ENCODE measurements around the gene FAHD1. TPM values are rescaled to one million over a fixed set of nuclear protein-coding genes. Genes with fewer than 3 reads are reported as not detected.
A peak's percentile ranks its signal among the peaks of the same experiment; 100 is the strongest.

Gene FAHD1
- total and polyA plus RNA-seq, 2 donors from 2014 or later, result 36.4 to 108 TPM

GRCh38 chr16:1861730-1862129, 34.7 kb downstream of the FAHD1 start:
- FAIRE-seq, result no peak
- Histone ChIP-seq H3K4me3 (ENCODE audit: low read length in 3 of 3) (no peak overlapping the region), H3K9ac (ENCODE audit: low read length in 3 of 3) (no peak overlapping the region), H3K9me3 (ENCODE audit: control insufficient read depth in 2 of 3, insufficient read depth in 1 of 3, low read length in 3 of 3) (no peaks in the 10 kb centered on the region), H3K36me3 (ENCODE audit: control insufficient read depth in 2 of 3, insufficient read depth in 3 of 3, low read length in 3 of 3) (no peaks in the 10 kb centered on the region), H3K27ac (ENCODE audit: low read depth in 2 of 2, low read length in 2 of 2) (no peak overlapping the region), H3K4me1 (ENCODE audit: control insufficient read depth in 2 of 3, insufficient read depth in 2 of 3, low read depth in 1 of 3, low read length in 3 of 3) (peaks cover 0 to 4% (median 0%) of the 10 kb centered on the region in 3 donors), H3K27me3 (ENCODE audit: control insufficient read depth, insufficient read depth, low read length) (peaks cover 4% of the 10 kb centered on the region)
- TF ChIP-seq CTCF (IDR thresholded peaks at IDR 0.05; ENCODE audit: borderline replicate concordance, extremely low read depth, insufficient read depth), result no peak
- intact Hi-C loops (cut with DNase I), result no loop called here
- DNase-seq, result no peak

DNA sequence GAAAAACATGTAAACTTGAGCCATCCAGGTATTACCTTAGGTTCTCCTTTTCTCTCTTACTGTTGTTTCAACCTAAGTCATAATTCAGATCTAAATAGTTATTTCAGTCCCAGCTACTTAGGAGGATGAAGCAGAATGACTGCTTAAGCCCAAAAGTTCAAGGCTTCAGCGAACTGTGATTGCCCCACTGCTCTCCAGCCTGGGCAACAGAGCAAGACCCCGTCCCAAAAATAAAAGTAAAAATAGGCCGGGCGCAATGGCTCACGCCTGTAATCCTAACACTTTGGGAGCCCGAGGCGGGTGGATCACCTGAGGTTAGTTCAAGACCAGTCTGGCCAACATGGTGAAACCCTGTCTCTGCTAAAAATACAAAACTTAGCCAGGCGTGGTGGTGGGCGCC, 35.4 kb downstream of the FAHD1 start:
- no peak overlapping the region for H3K27ac ChIP-seq (ENCODE audit: low read depth in 2 of 2, low read length in 2 of 2)
- peaks cover 4% of the 10 kb centered on the region for H3K27me3 ChIP-seq (ENCODE audit: control insufficient read depth, insufficient read depth, low read length)
- peaks cover 0 to 4% (median 0%) of the 10 kb centered on the region in 3 donors for H3K4me1 ChIP-seq (ENCODE audit: control insufficient read depth in 2 of 3, insufficient read depth in 2 of 3, low read depth in 1 of 3, low read length in 3 of 3)
- no peaks in the 10 kb centered on the region for H3K9me3 ChIP-seq (ENCODE audit: control insufficient read depth in 2 of 3, insufficient read depth in 1 of 3, low read length in 3 of 3)
- intact Hi-C loops (cut with DNase I), result no loop called here
- TF ChIP-seq CTCF (IDR thresholded peaks at IDR 0.05; ENCODE audit: borderline replicate concordance, extremely low read depth, insufficient read depth), result no peak
- DNase-seq, result no peak
- H3K36me3 ChIP-seq (ENCODE audit: control insufficient read depth in 2 of 3, insufficient read depth in 3 of 3, low read length in 3 of 3), result no peaks in the 10 kb centered on the region
- H3K9ac ChIP-seq (ENCODE audit: low read length in 3 of 3), result no peak overlapping the region
- FAIRE-seq, result no peak
- no peak overlapping the region for H3K4me3 ChIP-seq (ENCODE audit: low read length in 3 of 3)

DNA sequence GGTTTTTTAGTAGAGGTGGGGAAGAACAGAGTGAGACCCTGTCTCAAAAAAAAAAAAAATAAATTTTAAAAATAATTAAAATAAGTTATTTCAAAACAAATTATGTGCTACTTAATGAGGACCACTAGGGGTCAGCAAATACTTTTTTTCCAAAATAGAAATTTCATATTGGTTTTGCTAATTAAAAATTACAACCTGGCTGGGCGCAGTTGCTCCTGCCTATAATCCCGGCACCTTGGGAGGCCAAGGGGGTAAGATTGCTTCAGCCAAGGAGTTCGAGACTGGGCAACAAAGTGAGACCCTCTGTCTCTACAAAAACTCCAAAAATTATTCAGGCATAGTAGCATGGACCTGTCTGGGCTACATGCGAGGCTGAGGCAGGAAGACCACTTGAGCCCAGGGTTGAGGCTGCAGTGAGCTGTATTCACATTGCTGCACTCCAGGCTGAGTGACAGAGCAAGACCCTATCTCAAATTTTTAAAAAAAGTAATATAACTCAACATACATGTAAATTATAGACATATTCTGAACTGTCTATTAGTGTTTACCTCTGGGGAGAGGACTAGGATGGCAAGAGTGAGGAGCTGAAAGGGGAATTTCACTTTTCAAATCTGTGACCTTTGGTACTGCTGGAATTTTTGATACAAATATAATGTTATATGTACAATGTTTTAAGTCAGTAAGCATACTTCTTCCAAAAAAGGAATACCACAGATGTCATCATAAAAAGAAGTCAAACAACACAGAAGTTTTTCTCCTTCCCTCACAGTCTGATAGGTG, 36.9 kb downstream of the FAHD1 start:
- Histone ChIP-seq H3K27ac (ENCODE audit: low read depth in 2 of 2, low read length in 2 of 2) (no peak overlapping the region), H3K9me3 (ENCODE audit: control insufficient read depth in 2 of 3, insufficient read depth in 1 of 3, low read length in 3 of 3) (no peaks in the 10 kb centered on the region), H3K36me3 (ENCODE audit: control insufficient read depth in 2 of 3, insufficient read depth in 3 of 3, low read length in 3 of 3) (no peaks in the 10 kb centered on the region), H3K4me1 (ENCODE audit: control insufficient read depth in 2 of 3, insufficient read depth in 2 of 3, low read depth in 1 of 3, low read length in 3 of 3) (no peaks in the 10 kb centered on the region), H3K9ac (ENCODE audit: low read length in 3 of 3) (no peak overlapping the region), H3K4me3 (ENCODE audit: low read length in 3 of 3) (no peak overlapping the region), H3K27me3 (ENCODE audit: control insufficient read depth, insufficient read depth, low read length) (peaks cover 4% of the 10 kb centered on the region)
- FAIRE-seq, result no peak
- peak in 3 of 5 donors; percentile 26 to 57 (median 47) for DNase-seq
- peak; percentile 37 for TF ChIP-seq CTCF (IDR thresholded peaks at IDR 0.05; ENCODE audit: borderline replicate concordance, extremely low read depth, insufficient read depth)
- intact Hi-C loops (cut with DNase I), result no loop called here

Measured in kidney (tissue), 14 donors.